GM23338 (cell line): ENCODE results near the gene UBN1. TPM values are rescaled to one million over a fixed set of nuclear protein-coding genes. Genes with fewer than 3 reads are reported as not detected.

ENCODE experiments used
- ATAC-seq: fragments of 200-7000 bp; cut with Tn5 transposase; 3 replicates; pipeline ENCODE4 v1.9.1; 2020
- DNase-seq: peaks from one replicate; pipeline ENCODE4 v3.0.0-alpha.2; 2015; ENCODE audit warnings: low spot score
- H2AFZ ChIP-seq: fragments of 200-600 bp; sonication (generic); 2 replicates; pipeline ENCODE4 v1.8.0; 2016; ENCODE audit warnings: antibody characterized with exemption, mild to moderate bottlenecking, moderate library complexity
- H3F3A ChIP-seq: fragments of 200-600 bp; sonication (generic); replicated peaks from 2 replicates; pipeline ENCODE4 v1.8.0; 2017; ENCODE audit warnings: antibody characterized with exemption, mixed run types, low read depth
- H3K27ac ChIP-seq: fragments of 200-600 bp; sonication (generic); 2 replicates; pipeline ENCODE4 v1.6.1; 2016; ENCODE audit warnings: low read depth
- H3K27me3 ChIP-seq: fragments of 200-600 bp; sonication (generic); 2 replicates; pipeline ENCODE4 v1.8.0; 2016; ENCODE audit warnings: mild to moderate bottlenecking, mixed run types, moderate library complexity; ENCODE audit not compliant: insufficient read depth
- H3K36me3 ChIP-seq: fragments of 200-600 bp; sonication (generic); 2 replicates; pipeline ENCODE4 v1.8.0; 2016; ENCODE audit warnings: mild to moderate bottlenecking; ENCODE audit not compliant: insufficient read depth
- H3K4me1 ChIP-seq: fragments of 200-600 bp; sonication (generic); 2 replicates; pipeline ENCODE4 v1.8.0; 2016; ENCODE audit warnings: mild to moderate bottlenecking, moderate library complexity; ENCODE audit not compliant: insufficient read depth
- H3K4me2 ChIP-seq: fragments of 200-600 bp; sonication (generic); 2 replicates; pipeline ENCODE4 v1.7.1; 2017; ENCODE audit warnings: mixed run types
- H3K4me3 ChIP-seq: fragments of 200-600 bp; sonication (generic); 2 replicates; pipeline ENCODE4 v1.6.1; 2016; ENCODE audit warnings: mixed run types
- H3K79me2 ChIP-seq: fragments of 200-600 bp; sonication (generic); replicated peaks from 2 replicates; pipeline ENCODE4 v1.8.0; 2017; ENCODE audit warnings: mild to moderate bottlenecking; ENCODE audit not compliant: insufficient read depth
- H3K9me2 ChIP-seq: fragments of 200-600 bp; sonication (generic); 2 replicates; pipeline ENCODE4 v1.8.0; 2017; ENCODE audit not compliant: insufficient read depth
- H4K20me1 ChIP-seq: fragments of 200-600 bp; sonication (generic); replicated peaks from 2 replicates; pipeline ENCODE4 v1.8.0; 2017; ENCODE audit warnings: mild to moderate bottlenecking; ENCODE audit not compliant: insufficient read depth
- H3K27ac Mint-ChIP-seq: 2 replicates; pipeline ENCODE4 v1.8.0; 2020; ENCODE audit warnings: inconsistent platforms, mild to moderate bottlenecking, moderate library complexity, mixed read lengths
- H3K27me3 Mint-ChIP-seq: 3 replicates; pipeline ENCODE4 v1.8.0; 2022; ENCODE audit warnings: low read depth, mild to moderate bottlenecking, moderate library complexity, mixed read lengths, inconsistent platforms; ENCODE audit not compliant: insufficient read depth, poor library complexity
- H3K36me3 Mint-ChIP-seq: 3 replicates; pipeline ENCODE4 v1.8.0; 2021; ENCODE audit warnings: low read depth, mild to moderate bottlenecking, inconsistent platforms, moderate library complexity, mixed read lengths
- H3K4me1 Mint-ChIP-seq: 3 replicates; pipeline ENCODE4 v1.8.0; 2020; ENCODE audit warnings: mild to moderate bottlenecking, inconsistent platforms, mixed read lengths
- H3K4me3 Mint-ChIP-seq: 3 replicates; pipeline ENCODE4 v1.8.0; 2021; ENCODE audit warnings: moderate library complexity, mild to moderate bottlenecking, inconsistent platforms, mixed read lengths
- H3K9me3 Mint-ChIP-seq: 3 replicates; pipeline ENCODE4 v1.8.0; 2020; ENCODE audit warnings: moderate library complexity, mild to moderate bottlenecking, inconsistent platforms, mixed read lengths
- CREB1 ChIP-seq: fragments of 250-450 bp; sonication (Bioruptor Pico); IDR thresholded peaks from 2 replicates; pipeline ENCODE4 v1.5.0; 2020; ENCODE audit warnings: low read depth, mild to moderate bottlenecking, moderate library complexity
- CTCF ChIP-seq, 2 experiments: fragments of 200-600 bp in 1 of 2; sonication (generic) in 1 of 2; conservative IDR thresholded peaks; 2 replicates each; pipeline versions ENCODE4 v1.5.1 to v1.6.1; 2016 to 2017; ENCODE audit warnings: antibody characterized with exemption in 2 of 2, low read depth in 2 of 2, mild to moderate bottlenecking in 2 of 2, moderate library complexity in 1 of 2
- ETS1 ChIP-seq: IDR thresholded peaks from 2 replicates; pipeline ENCODE4 v1.6.1; 2016; ENCODE audit warnings: antibody characterized with exemption
- EZH2 ChIP-seq: fragments of 200-600 bp; sonication (generic); IDR thresholded peaks from one replicate; pipeline ENCODE4 v1.8.0; 2017; ENCODE audit warnings: antibody characterized with exemption, mild to moderate bottlenecking, low read depth; ENCODE audit not compliant: unreplicated experiment
- EZH2phosphoT487 ChIP-seq: fragments of 200-600 bp; sonication (generic); IDR thresholded peaks from one replicate; pipeline ENCODE4 v1.8.1; 2018; ENCODE audit warnings: antibody characterized with exemption; ENCODE audit not compliant: unreplicated experiment
- JUNB ChIP-seq: IDR thresholded peaks from one replicate; pipeline ENCODE4 v1.6.1; 2016; ENCODE audit warnings: antibody characterized with exemption; ENCODE audit not compliant: unreplicated experiment
- NANOG ChIP-seq: IDR thresholded peaks from 2 replicates; pipeline ENCODE4 v1.6.1; 2016; ENCODE audit warnings: antibody characterized with exemption, borderline replicate concordance
- POLR2AphosphoS5 ChIP-seq: IDR thresholded peaks from 2 replicates; pipeline ENCODE4 v1.6.1; 2016; ENCODE audit warnings: antibody characterized with exemption, low read depth
- REST ChIP-seq: IDR thresholded peaks from one replicate; pipeline ENCODE4 v1.6.1; 2018; ENCODE audit warnings: antibody characterized with exemption; ENCODE audit not compliant: unreplicated experiment
- STAT1 ChIP-seq: IDR thresholded peaks from one replicate; pipeline ENCODE4 v1.6.1; 2016; ENCODE audit warnings: antibody characterized with exemption; ENCODE audit not compliant: unreplicated experiment
- ZNF114 ChIP-seq: fragments of 250-450 bp; sonication (Bioruptor Pico); IDR thresholded peaks from 2 replicates; pipeline ENCODE4 v1.5.0; 2020; ENCODE audit warnings: mild to moderate bottlenecking, moderate library complexity
- ZNF331 ChIP-seq: fragments of 250-450 bp; sonication (Bioruptor Pico); IDR thresholded peaks from 2 replicates; pipeline ENCODE4 v1.5.0; 2020; ENCODE audit warnings: low read depth, mild to moderate bottlenecking, moderate library complexity
- ZNF462 ChIP-seq: fragments of 250-450 bp; sonication (Bioruptor Pico); IDR thresholded peaks from 2 replicates; pipeline ENCODE4 v1.5.0; 2020; ENCODE audit warnings: mild to moderate bottlenecking, moderate library complexity
- polyA plus RNA-seq: library from polyadenylated mRNA; unstranded; fragments of >200 nt; fragmentation: Nextera tagmentation; extraction: Ambion mirVana; gene quantifications from 2 replicates; pipeline ENCODE4 v1.2.1, GENCODE V29; 2016
- total RNA-seq: library from RNA; depleted of rRNA; stranded (reverse); fragments of >200 nt; shearing (Covaris generic); gene quantifications from 2 replicates; pipeline ENCODE4 v1.2.3, GENCODE V29; 2014

The UBN1 gene
- total and polyA plus RNA-seq, 2 experiments from 2014 or later = 18.3 to 46.8 TPM

GRCh38 chr16:4806280-4806679 is 41.0 kb upstream of the UBN1 start:
- Histone ChIP-seq H3K4me2 (no peak overlapping the region), H3K9me2 (no peaks in the 10 kb centered on the region), H3K27ac (no peak overlapping the region), H3K4me3 (no peak overlapping the region), H4K20me1 (no peaks in the 10 kb centered on the region), H3K79me2 (0 out of 2 replicates have a peak, but pooled peaks cover 3% of the 10 kb centered on the region), H3F3A (peaks cover 20% of the 10 kb centered on the region; the same call in 1 of the 2 replicates), H3K27me3 (no peaks in the 10 kb centered on the region), H3K4me1 (peaks cover 21% of the 10 kb centered on the region; the same call in 1 of the 2 replicates), H2AFZ (no peak overlapping the region), H3K36me3 (peaks cover 16% of the 10 kb centered on the region)
- Mint-ChIP-seq H3K9me3 (no peaks in the 10 kb centered on the region), H3K36me3 (peaks cover 45% of the 10 kb centered on the region), H3K27me3 (peaks cover 10% of the 10 kb centered on the region), H3K4me1 (peaks cover 19% of the 10 kb centered on the region), H3K4me3 (no peak overlapping the region), H3K27ac (no peak overlapping the region)
- no peak for ATAC-seq
- DNase-seq = no peak
- TF ChIP-seq ZNF462 (no peak), ZNF114 (no peak), POLR2AphosphoS5 (no peak), EZH2 (no peak), CREB1 (CRISPR knock-in tag) (no peak), EZH2phosphoT487 (no peak), CTCF (conservative IDR thresholded peaks at IDR 0.05; ENCODE audit: low read depth in 2 of 2) (no peak), ETS1 (no peak), REST (no peak), ZNF331 (no peak), STAT1 (no peak), NANOG (no peak), JUNB (no peak)
